NOMO-1 treated with dmso at 0.1 percent for 144 hours (cell line): Measurements from ENCODE around the gene FOXL3.

Source experiments
- DNase-seq: peaks from one replicate; lab custom pipeline; 2025; ENCODE audit not compliant: unreplicated experiment; lab: John Stamatoyannopoulos, UW

Gene FOXL3

GRCh38 chr7:300546-301290, 10.7 kb downstream of the FOXL3 start:
- DNase-seq: no peak

GRCh38 chr7:301291-302053, 11.5 kb downstream of the FOXL3 start:
- no peak for DNase-seq

- DNase-seq: no peak
Measured at GRCh38 chr7:302054-302992, 12.4 kb downstream of the FOXL3 start.

GRCh38 chr7:303425-303824, 13.5 kb downstream of the FOXL3 start:
- no peak for DNase-seq

- DNase-seq: no peak
Measured at GRCh38 chr7:303884-304573, 14.1 kb downstream of the FOXL3 start.

- no peak for DNase-seq
Measured at GRCh38 chr7:304574-305409, 14.8 kb downstream of the FOXL3 start.

- DNase-seq: no peak
Measured at GRCh38 chr7:305410-306151, 15.6 kb downstream of the FOXL3 start.

- no peak for DNase-seq
Measured at GRCh38 chr7:307970-308369, 18.0 kb downstream of the FOXL3 start.

GRCh38 chr7:309586-310228, 19.7 kb downstream of the FOXL3 start:
- DNase-seq: no peak

GRCh38 chr7:311131-311680, 21.2 kb downstream of the FOXL3 start:
- no peak for DNase-seq

GRCh38 chr7:311796-312195, 21.8 kb downstream of the FOXL3 start:
- no peak for DNase-seq

GRCh38 chr7:312424-312823, 22.5 kb downstream of the FOXL3 start:
- no peak for DNase-seq

- DNase-seq: no peak
Measured at GRCh38 chr7:314853-315252, 24.9 kb downstream of the FOXL3 start.

- no peak for DNase-seq
Measured at GRCh38 chr7:315516-316265, 25.7 kb downstream of the FOXL3 start.

- no peak for DNase-seq
Measured at GRCh38 chr7:317643-318405, 27.9 kb downstream of the FOXL3 start.

GRCh38 chr7:318476-318875, 28.5 kb downstream of the FOXL3 start:
- DNase-seq: no peak
